ENCODE measurements around the gene PLRG1. TPM values are rescaled to one million over a fixed set of nuclear protein-coding genes. Genes with fewer than 3 reads are reported as not detected.

Gene PLRG1
- total RNA-seq, 1 donor from 2014 or later, result 70.6 TPM

DNA sequence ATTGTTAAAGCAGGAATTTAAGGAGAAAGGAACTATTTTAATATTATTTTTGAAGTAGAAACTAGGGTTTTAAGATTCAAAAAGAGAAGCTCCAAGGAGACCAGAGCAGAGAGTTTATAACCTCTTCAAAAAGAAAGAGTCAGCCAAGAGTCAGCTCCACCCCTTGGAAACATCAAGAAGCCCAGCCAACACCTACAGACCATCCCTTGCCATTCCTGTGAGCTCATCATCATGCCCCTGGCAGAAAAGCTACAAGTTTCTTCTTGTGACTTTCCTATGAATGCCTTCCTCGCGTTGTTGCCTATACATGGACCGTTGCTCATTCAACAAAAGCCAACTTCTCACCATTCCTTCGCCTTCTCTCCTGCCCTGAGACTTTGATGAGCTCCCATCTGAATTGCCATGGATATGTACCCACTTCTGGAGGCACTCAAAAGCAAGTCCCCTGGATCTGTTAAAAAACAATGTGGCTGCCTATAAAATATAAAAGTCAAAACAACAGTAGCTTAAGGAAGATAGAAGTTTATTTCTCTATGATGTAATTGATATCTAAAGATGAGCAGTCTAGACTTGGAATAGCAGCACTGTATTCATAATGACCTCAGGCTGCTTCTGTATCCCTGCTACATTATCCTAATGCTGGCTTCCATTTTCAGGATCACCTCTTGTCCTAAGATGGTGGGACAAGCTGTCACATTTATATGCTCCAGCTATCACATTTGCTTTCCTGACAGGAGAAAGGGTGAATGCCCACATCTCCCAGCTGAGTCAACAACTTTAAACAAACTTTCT is 20.3 kb downstream of the PLRG1 start:
- H3K4me3 Mint-ChIP-seq (ENCODE audit: unreplicated experiment), result no peak overlapping the region

DNA sequence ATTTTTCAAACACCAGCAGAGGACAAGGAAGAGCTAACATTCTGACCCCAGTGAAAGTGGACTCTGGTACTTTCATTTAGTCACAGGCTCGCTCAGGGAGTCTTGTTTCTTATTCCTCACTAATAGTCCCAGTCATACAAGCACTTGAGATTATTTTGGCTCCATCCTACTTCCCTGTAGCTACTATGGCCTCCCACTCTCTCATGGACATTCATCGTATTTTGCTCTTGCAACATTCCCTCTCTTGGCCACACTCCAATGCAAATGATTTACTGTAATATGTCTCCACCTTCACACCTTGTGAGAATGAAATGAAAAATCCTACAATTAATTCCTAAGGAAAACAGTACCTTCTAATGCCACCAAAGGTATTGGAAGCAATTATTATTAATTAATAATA is 21.3 kb downstream of the PLRG1 start:
- Mint-ChIP-seq H3K27ac (ENCODE audit: unreplicated experiment) (no peak overlapping the region), H3K4me3 (ENCODE audit: unreplicated experiment) (no peak overlapping the region), H3K4me1 (ENCODE audit: unreplicated experiment) (no peaks in the 10 kb centered on the region), H3K36me3 (ENCODE audit: low read depth, unreplicated experiment) (no peaks in the 10 kb centered on the region), H3K9me3 (ENCODE audit: unreplicated experiment) (no peaks in the 10 kb centered on the region), H3K27me3 (ENCODE audit: unreplicated experiment) (no peaks in the 10 kb centered on the region)
- TF ChIP-seq, protein P1, sequence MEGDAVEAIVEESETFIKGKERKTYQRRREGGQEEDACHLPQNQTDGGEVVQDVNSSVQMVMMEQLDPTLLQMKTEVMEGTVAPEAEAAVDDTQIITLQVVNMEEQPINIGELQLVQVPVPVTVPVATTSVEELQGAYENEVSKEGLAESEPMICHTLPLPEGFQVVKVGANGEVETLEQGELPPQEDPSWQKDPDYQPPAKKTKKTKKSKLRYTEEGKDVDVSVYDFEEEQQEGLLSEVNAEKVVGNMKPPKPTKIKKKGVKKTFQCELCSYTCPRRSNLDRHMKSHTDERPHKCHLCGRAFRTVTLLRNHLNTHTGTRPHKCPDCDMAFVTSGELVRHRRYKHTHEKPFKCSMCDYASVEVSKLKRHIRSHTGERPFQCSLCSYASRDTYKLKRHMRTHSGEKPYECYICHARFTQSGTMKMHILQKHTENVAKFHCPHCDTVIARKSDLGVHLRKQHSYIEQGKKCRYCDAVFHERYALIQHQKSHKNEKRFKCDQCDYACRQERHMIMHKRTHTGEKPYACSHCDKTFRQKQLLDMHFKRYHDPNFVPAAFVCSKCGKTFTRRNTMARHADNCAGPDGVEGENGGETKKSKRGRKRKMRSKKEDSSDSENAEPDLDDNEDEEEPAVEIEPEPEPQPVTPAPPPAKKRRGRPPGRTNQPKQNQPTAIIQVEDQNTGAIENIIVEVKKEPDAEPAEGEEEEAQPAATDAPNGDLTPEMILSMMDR (IDR thresholded peaks at IDR 0.05; ENCODE audit: unreplicated experiment), result no peak
- DNase-seq (ENCODE audit: low spot score), result no peak

More for the DNA sequence above, 20.3 kb downstream of the PLRG1 start:
- Mint-ChIP-seq H3K4me1 (ENCODE audit: unreplicated experiment) (no peaks in the 10 kb centered on the region), H3K27me3 (ENCODE audit: unreplicated experiment) (peaks cover 3% of the 10 kb centered on the region), H3K27ac (ENCODE audit: unreplicated experiment) (no peak overlapping the region), H3K9me3 (ENCODE audit: unreplicated experiment) (no peaks in the 10 kb centered on the region), H3K36me3 (ENCODE audit: low read depth, unreplicated experiment) (no peaks in the 10 kb centered on the region)
- TF ChIP-seq, protein P1 (IDR thresholded peaks at IDR 0.05; ENCODE audit: unreplicated experiment), result no peak
- no peak for DNase-seq (ENCODE audit: low spot score)

DNA sequence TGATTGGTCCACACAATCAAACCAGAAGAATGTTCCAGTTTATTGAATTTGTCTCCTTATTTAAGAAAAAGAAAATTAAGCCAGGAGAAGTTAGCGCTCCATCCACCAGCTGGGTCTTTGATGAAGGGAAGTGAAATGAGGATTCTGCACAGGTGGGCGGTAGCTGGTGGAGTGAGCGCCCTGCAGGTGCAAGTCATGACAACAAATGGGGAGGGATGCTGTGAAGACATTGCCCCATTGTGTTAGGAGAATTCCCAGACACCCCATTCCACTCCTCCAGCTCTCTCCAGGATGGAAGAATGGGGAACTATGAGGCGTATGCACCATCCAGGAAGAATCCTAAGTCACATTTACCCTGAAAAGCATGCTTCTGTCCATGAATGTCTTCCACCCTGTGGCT is 22.9 kb downstream of the PLRG1 start:
- TF ChIP-seq, protein P1 (IDR thresholded peaks at IDR 0.05; ENCODE audit: unreplicated experiment), result no peak
- Mint-ChIP-seq H3K27me3 (ENCODE audit: unreplicated experiment) (no peaks in the 10 kb centered on the region), H3K27ac (ENCODE audit: unreplicated experiment) (no peak overlapping the region), H3K4me3 (ENCODE audit: unreplicated experiment) (no peak overlapping the region), H3K9me3 (ENCODE audit: unreplicated experiment) (no peaks in the 10 kb centered on the region), H3K4me1 (ENCODE audit: unreplicated experiment) (no peaks in the 10 kb centered on the region), H3K36me3 (ENCODE audit: low read depth, unreplicated experiment) (no peaks in the 10 kb centered on the region)
- no peak for DNase-seq (ENCODE audit: low spot score)

- no peak overlapping the region for H3K27ac Mint-ChIP-seq (ENCODE audit: unreplicated experiment)
- H3K4me3 Mint-ChIP-seq (ENCODE audit: unreplicated experiment), result no peak overlapping the region
- TF ChIP-seq, protein P1 (IDR thresholded peaks at IDR 0.05; ENCODE audit: unreplicated experiment), result no peak
- no peaks in the 10 kb centered on the region for H3K9me3 Mint-ChIP-seq (ENCODE audit: unreplicated experiment)
- DNase-seq (ENCODE audit: low spot score), result no peak
- no peaks in the 10 kb centered on the region for H3K36me3 Mint-ChIP-seq (ENCODE audit: low read depth, unreplicated experiment)
- no peaks in the 10 kb centered on the region for H3K4me1 Mint-ChIP-seq (ENCODE audit: unreplicated experiment)
- H3K27me3 Mint-ChIP-seq (ENCODE audit: unreplicated experiment), result no peaks in the 10 kb centered on the region
Observed at GRCh38 chr4:154526151-154526550, 24.0 kb downstream of the PLRG1 start.

- Mint-ChIP-seq H3K27me3 (ENCODE audit: unreplicated experiment) (peaks cover 5% of the 10 kb centered on the region), H3K4me1 (ENCODE audit: unreplicated experiment) (peaks cover 5% of the 10 kb centered on the region), H3K27ac (ENCODE audit: unreplicated experiment) (no peak overlapping the region), H3K4me3 (ENCODE audit: unreplicated experiment) (no peak overlapping the region), H3K36me3 (ENCODE audit: low read depth, unreplicated experiment) (no peaks in the 10 kb centered on the region), H3K9me3 (ENCODE audit: unreplicated experiment) (no peaks in the 10 kb centered on the region)
- TF ChIP-seq, protein P1 (IDR thresholded peaks at IDR 0.05; ENCODE audit: unreplicated experiment), result no peak
- no peak for DNase-seq (ENCODE audit: low spot score)
Observed at GRCh38 chr4:154521607-154522006, 28.6 kb downstream of the PLRG1 start.

Data from endothelial cell (in vitro differentiated cells).